Measurements from ENCODE around the gene DTD2.

The DTD2 gene

GRCh38 chr14:31411218-31411727 lies 46.0 kb downstream of the DTD2 start:
- Histone ChIP-seq H3K4me3 (ENCODE audit: low read length) (no peak overlapping the region), H2BK15ac (replicated peaks; ENCODE audit: low read depth) (no peak overlapping the region), H3K4ac (ENCODE audit: low read depth, low read length) (no peak overlapping the region), H3K4me1 (ENCODE audit: control insufficient read depth, low read depth, low read length) (no peaks in the 10 kb centered on the region), H4K8ac (ENCODE audit: low read depth, low read length) (no peak overlapping the region), H2BK5ac (ENCODE audit: low read length) (no peak overlapping the region), H3K36me3 (ENCODE audit: control insufficient read depth, insufficient read depth, low read length) (no peaks in the 10 kb centered on the region), H3K18ac (ENCODE audit: low read length) (no peak overlapping the region), H3K79me2 (ENCODE audit: control insufficient read depth, insufficient read depth, low read length) (no peaks in the 10 kb centered on the region), H3K56ac (ENCODE audit: low read length) (no peak overlapping the region), H3K79me1 (ENCODE audit: low read length) (no peaks in the 10 kb centered on the region), H3K27ac (ENCODE audit: low read depth, low read length) (no peak overlapping the region), H4K5ac (ENCODE audit: low read length) (no peak overlapping the region), H3K9ac (ENCODE audit: low read length) (no peak overlapping the region), H3K4me2 (ENCODE audit: low read length) (no peak overlapping the region), H3K27me3 (ENCODE audit: insufficient read depth, low read length, poor library complexity) (no peaks in the 10 kb centered on the region), H2AK5ac (ENCODE audit: low read length) (no peak overlapping the region), H2BK120ac (ENCODE audit: low read depth, low read length) (no peak overlapping the region), H3K23ac (ENCODE audit: low read length) (no peak overlapping the region)
- no peak for DNase-seq
- WGBS (ENCODE audit: extremely low coverage, insufficient coverage, low lambda C conversion rate): no CpG with 5 or more reads among the region's 2 CpGs

- Histone ChIP-seq H3K4me1 (ENCODE audit: control insufficient read depth, low read depth, low read length) (no peaks in the 10 kb centered on the region), H2BK15ac (replicated peaks; ENCODE audit: low read depth) (no peak overlapping the region), H3K79me1 (ENCODE audit: low read length) (no peaks in the 10 kb centered on the region), H3K9ac (ENCODE audit: low read length) (no peak overlapping the region), H2AK5ac (ENCODE audit: low read length) (no peak overlapping the region), H3K36me3 (ENCODE audit: control insufficient read depth, insufficient read depth, low read length) (no peaks in the 10 kb centered on the region), H3K56ac (ENCODE audit: low read length) (no peak overlapping the region), H3K18ac (ENCODE audit: low read length) (no peak overlapping the region), H4K5ac (ENCODE audit: low read length) (no peak overlapping the region), H3K79me2 (ENCODE audit: control insufficient read depth, insufficient read depth, low read length) (no peaks in the 10 kb centered on the region), H3K4ac (ENCODE audit: low read depth, low read length) (no peak overlapping the region), H3K4me3 (ENCODE audit: low read length) (no peak overlapping the region), H3K27ac (ENCODE audit: low read depth, low read length) (no peak overlapping the region), H3K27me3 (ENCODE audit: insufficient read depth, low read length, poor library complexity) (no peaks in the 10 kb centered on the region), H2BK120ac (ENCODE audit: low read depth, low read length) (no peak overlapping the region), H4K8ac (ENCODE audit: low read depth, low read length) (no peak overlapping the region), H2BK5ac (ENCODE audit: low read length) (no peak overlapping the region), H3K4me2 (ENCODE audit: low read length) (no peak overlapping the region), H3K23ac (ENCODE audit: low read length) (no peak overlapping the region)
- no peak for DNase-seq
- no CpG with 5 or more reads among the region's 3 CpGs for WGBS (ENCODE audit: extremely low coverage, insufficient coverage, low lambda C conversion rate)
Measured at GRCh38 chr14:31410048-31410650, 47.2 kb downstream of the DTD2 start.

- no peak overlapping the region for H2BK5ac ChIP-seq (ENCODE audit: low read length)
- H3K56ac ChIP-seq (ENCODE audit: low read length): no peak overlapping the region
- no peaks in the 10 kb centered on the region for H3K79me1 ChIP-seq (ENCODE audit: low read length)
- no peak overlapping the region for H3K4me2 ChIP-seq (ENCODE audit: low read length)
- no peak overlapping the region for H3K4me3 ChIP-seq (ENCODE audit: low read length)
- H3K79me2 ChIP-seq (ENCODE audit: control insufficient read depth, insufficient read depth, low read length): no peaks in the 10 kb centered on the region
- H4K5ac ChIP-seq (ENCODE audit: low read length): no peak overlapping the region
- H2AK5ac ChIP-seq (ENCODE audit: low read length): no peak overlapping the region
- no CpG with 5 or more reads among the region's 1 CpG for WGBS (ENCODE audit: extremely low coverage, insufficient coverage, low lambda C conversion rate)
- DNase-seq: no peak
- no peak overlapping the region for H3K27ac ChIP-seq (ENCODE audit: low read depth, low read length)
- H3K4me1 ChIP-seq (ENCODE audit: control insufficient read depth, low read depth, low read length): no peaks in the 10 kb centered on the region
- H3K9ac ChIP-seq (ENCODE audit: low read length): no peak overlapping the region
- no peak overlapping the region for H3K23ac ChIP-seq (ENCODE audit: low read length)
- H4K8ac ChIP-seq (ENCODE audit: low read depth, low read length): no peak overlapping the region
- H2BK15ac ChIP-seq (replicated peaks; ENCODE audit: low read depth): no peak overlapping the region
- H2BK120ac ChIP-seq (ENCODE audit: low read depth, low read length): no peak overlapping the region
- no peaks in the 10 kb centered on the region for H3K36me3 ChIP-seq (ENCODE audit: control insufficient read depth, insufficient read depth, low read length)
- H3K4ac ChIP-seq (ENCODE audit: low read depth, low read length): no peak overlapping the region
- H3K27me3 ChIP-seq (ENCODE audit: insufficient read depth, low read length, poor library complexity): no peaks in the 10 kb centered on the region
- H3K18ac ChIP-seq (ENCODE audit: low read length): no peak overlapping the region
Measured at GRCh38 chr14:31408421-31408820, 48.9 kb downstream of the DTD2 start.

- H2BK120ac ChIP-seq (ENCODE audit: low read depth, low read length): no peak overlapping the region
Measured at GRCh38 chr14:31405599-31406232, 51.6 kb downstream of the DTD2 start.

GRCh38 chr14:31405106-31405505 lies 52.2 kb downstream of the DTD2 start:
- no peak overlapping the region for H3K18ac ChIP-seq (ENCODE audit: low read length)
- H2BK15ac ChIP-seq (replicated peaks; ENCODE audit: low read depth): no peak overlapping the region
- no peak for DNase-seq
- H3K4me3 ChIP-seq (ENCODE audit: low read length): no peak overlapping the region
- no peak overlapping the region for H2BK120ac ChIP-seq (ENCODE audit: low read depth, low read length)
- H4K8ac ChIP-seq (ENCODE audit: low read depth, low read length): no peak overlapping the region
- H3K27me3 ChIP-seq (ENCODE audit: insufficient read depth, low read length, poor library complexity): no peaks in the 10 kb centered on the region
- H3K23ac ChIP-seq (ENCODE audit: low read length): no peak overlapping the region
- H2BK5ac ChIP-seq (ENCODE audit: low read length): no peak overlapping the region
- H3K56ac ChIP-seq (ENCODE audit: low read length): no peak overlapping the region
- H3K36me3 ChIP-seq (ENCODE audit: control insufficient read depth, insufficient read depth, low read length): no peaks in the 10 kb centered on the region
- WGBS (ENCODE audit: extremely low coverage, insufficient coverage, low lambda C conversion rate): no CpG with 5 or more reads among the region's 8 CpGs
- H3K79me1 ChIP-seq (ENCODE audit: low read length): no peaks in the 10 kb centered on the region
- no peak overlapping the region for H2AK5ac ChIP-seq (ENCODE audit: low read length)
- no peak overlapping the region for H4K5ac ChIP-seq (ENCODE audit: low read length)
- no peak overlapping the region for H3K4ac ChIP-seq (ENCODE audit: low read depth, low read length)
- no peaks in the 10 kb centered on the region for H3K79me2 ChIP-seq (ENCODE audit: control insufficient read depth, insufficient read depth, low read length)
- H3K9ac ChIP-seq (ENCODE audit: low read length): no peak overlapping the region
- no peaks in the 10 kb centered on the region for H3K4me1 ChIP-seq (ENCODE audit: control insufficient read depth, low read depth, low read length)
- no peak overlapping the region for H3K27ac ChIP-seq (ENCODE audit: low read depth, low read length)
- H3K4me2 ChIP-seq (ENCODE audit: low read length): no peak overlapping the region

More at GRCh38 chr14:31405599-31406232, 51.6 kb downstream of the DTD2 start:
- Histone ChIP-seq H3K36me3 (ENCODE audit: control insufficient read depth, insufficient read depth, low read length) (no peaks in the 10 kb centered on the region), H3K79me2 (ENCODE audit: control insufficient read depth, insufficient read depth, low read length) (no peaks in the 10 kb centered on the region), H3K79me1 (ENCODE audit: low read length) (no peaks in the 10 kb centered on the region), H3K4me1 (ENCODE audit: control insufficient read depth, low read depth, low read length) (no peaks in the 10 kb centered on the region), H3K56ac (ENCODE audit: low read length) (no peak overlapping the region), H4K5ac (ENCODE audit: low read length) (no peak overlapping the region), H3K18ac (ENCODE audit: low read length) (no peak overlapping the region), H2BK5ac (ENCODE audit: low read length) (no peak overlapping the region), H3K4ac (ENCODE audit: low read depth, low read length) (no peak overlapping the region), H3K4me2 (ENCODE audit: low read length) (no peak overlapping the region), H3K27me3 (ENCODE audit: insufficient read depth, low read length, poor library complexity) (no peaks in the 10 kb centered on the region), H2AK5ac (ENCODE audit: low read length) (no peak overlapping the region), H3K4me3 (ENCODE audit: low read length) (no peak overlapping the region), H3K27ac (ENCODE audit: low read depth, low read length) (no peak overlapping the region), H3K23ac (ENCODE audit: low read length) (no peak overlapping the region), H4K8ac (ENCODE audit: low read depth, low read length) (no peak overlapping the region), H3K9ac (ENCODE audit: low read length) (no peak overlapping the region), H2BK15ac (replicated peaks; ENCODE audit: low read depth) (no peak overlapping the region)
- DNase-seq: peak; percentile 15
- WGBS (ENCODE audit: extremely low coverage, insufficient coverage, low lambda C conversion rate): no CpG with 5 or more reads among the region's 4 CpGs
